ENCODE data around the gene TOP3A. TPM values are rescaled to one million over a fixed set of nuclear protein-coding genes. Genes with fewer than 3 reads are reported as not detected.
A peak's percentile ranks its signal among the peaks of the same experiment; 100 is the strongest.

Gene TOP3A
- total RNA-seq, 1 donor: 45.8 TPM

DNA sequence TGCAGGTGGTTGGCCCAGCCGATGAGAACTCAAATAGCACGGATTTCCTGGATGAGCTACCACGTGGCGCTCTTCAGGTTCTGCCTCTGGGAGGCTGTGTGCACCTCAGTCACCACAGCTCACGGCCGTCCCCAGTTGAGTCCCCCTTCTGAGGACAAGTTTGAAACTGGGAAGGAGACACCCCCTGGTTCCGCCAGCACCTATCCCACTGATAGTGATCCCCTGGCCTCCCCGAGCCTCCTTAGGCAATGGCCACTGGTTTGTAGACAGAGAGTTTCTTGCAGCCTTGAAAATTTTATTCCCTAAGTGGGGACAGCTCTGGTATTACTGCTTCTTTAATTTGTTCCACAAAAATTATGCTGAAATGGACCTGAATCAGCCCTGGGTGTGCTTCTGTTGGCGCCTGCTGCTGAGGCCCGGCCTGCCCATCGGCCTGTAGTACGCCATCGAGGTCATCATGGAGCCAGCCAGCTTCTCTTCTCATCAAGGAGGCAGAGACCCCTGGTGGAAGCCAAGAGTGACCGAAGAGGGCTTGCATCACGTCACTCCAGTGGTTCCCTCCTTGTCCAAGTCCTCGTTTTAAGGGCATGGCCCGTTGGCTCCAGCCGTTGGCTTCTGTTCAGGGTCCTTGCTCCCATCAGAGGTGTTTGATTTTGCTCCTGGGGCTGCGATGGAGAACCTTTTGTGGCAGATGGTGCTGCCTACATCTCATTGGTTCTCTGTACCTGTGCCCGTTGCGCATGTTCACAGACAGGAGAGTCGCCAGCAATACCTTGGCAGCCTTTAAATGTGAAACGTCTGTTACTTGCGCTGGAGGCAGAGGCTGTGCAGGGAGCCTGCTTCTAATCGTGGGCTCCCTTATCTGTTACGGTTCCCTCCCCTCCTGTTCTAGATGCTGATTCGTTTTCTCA lies 9.6 kb upstream of the TOP3A start:
- no peak overlapping the region for H3K4me3 ChIP-seq (ENCODE audit: low read depth, low read length)
- no peak for DNase-seq (ENCODE audit: low read depth)
- TF ChIP-seq, protein P1, sequence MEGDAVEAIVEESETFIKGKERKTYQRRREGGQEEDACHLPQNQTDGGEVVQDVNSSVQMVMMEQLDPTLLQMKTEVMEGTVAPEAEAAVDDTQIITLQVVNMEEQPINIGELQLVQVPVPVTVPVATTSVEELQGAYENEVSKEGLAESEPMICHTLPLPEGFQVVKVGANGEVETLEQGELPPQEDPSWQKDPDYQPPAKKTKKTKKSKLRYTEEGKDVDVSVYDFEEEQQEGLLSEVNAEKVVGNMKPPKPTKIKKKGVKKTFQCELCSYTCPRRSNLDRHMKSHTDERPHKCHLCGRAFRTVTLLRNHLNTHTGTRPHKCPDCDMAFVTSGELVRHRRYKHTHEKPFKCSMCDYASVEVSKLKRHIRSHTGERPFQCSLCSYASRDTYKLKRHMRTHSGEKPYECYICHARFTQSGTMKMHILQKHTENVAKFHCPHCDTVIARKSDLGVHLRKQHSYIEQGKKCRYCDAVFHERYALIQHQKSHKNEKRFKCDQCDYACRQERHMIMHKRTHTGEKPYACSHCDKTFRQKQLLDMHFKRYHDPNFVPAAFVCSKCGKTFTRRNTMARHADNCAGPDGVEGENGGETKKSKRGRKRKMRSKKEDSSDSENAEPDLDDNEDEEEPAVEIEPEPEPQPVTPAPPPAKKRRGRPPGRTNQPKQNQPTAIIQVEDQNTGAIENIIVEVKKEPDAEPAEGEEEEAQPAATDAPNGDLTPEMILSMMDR (IDR thresholded peaks at IDR 0.05; ENCODE audit: insufficient read depth, low read depth, low read length): no peak

DNA sequence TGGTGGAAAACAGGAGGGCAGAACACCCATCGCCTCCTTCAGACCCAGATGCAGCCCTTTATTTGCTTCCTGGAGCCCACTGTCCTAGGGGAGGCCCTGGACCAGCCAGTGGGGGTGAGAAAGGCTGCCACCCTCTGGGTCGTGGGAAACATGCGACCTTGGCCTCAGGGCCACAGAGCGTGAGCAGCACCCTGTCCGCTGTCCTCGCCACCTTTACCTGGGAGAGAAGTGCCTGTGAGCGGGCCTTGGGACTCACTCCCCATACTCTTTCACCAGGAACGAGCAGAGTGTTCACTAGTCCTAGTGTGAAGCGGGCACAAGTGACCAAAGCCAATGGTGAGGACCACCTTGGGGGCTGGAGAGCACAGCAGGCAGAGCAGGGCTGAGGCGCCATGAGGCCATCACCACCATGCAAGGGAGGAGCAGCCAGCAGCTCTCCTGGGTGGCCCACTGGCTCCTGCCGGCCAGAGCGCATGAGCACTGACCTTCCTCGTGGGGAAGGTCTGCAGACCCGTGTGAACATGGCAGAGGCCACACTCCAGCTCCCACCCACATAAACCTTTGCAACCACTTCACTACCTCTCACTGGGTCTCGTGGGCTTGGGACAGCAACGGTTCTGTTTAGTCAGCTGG lies 8.8 kb upstream of the TOP3A start:
- no peak for DNase-seq (ENCODE audit: low read depth)
- TF ChIP-seq, protein P1 (IDR thresholded peaks at IDR 0.05; ENCODE audit: insufficient read depth, low read depth, low read length): no peak
- H3K4me3 ChIP-seq (ENCODE audit: low read depth, low read length): no peak overlapping the region

DNA sequence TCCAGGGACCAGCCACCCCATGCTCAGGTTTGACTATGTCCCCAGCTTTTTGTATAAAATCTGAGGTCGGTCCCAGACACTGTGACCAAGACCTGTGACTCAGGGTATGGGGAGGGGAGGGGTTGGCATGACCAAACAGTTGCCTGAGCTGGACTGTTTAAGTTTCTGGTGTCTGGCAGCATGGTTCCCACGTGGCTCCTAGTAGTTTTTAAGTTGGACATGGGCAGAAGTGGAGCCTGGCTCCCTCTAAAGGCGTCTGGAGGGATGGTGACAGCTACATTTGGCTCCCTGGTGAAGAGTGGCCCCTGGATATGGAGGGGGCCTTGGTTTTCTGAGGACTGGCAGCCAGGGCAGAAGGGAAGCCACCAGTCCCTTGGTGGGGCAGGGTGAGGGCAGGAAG lies 8.2 kb upstream of the TOP3A start:
- TF ChIP-seq, protein P1 (IDR thresholded peaks at IDR 0.05; ENCODE audit: insufficient read depth, low read depth, low read length): no peak
- H3K4me3 ChIP-seq (ENCODE audit: low read depth, low read length): no peak overlapping the region
- no peak for DNase-seq (ENCODE audit: low read depth)

DNA sequence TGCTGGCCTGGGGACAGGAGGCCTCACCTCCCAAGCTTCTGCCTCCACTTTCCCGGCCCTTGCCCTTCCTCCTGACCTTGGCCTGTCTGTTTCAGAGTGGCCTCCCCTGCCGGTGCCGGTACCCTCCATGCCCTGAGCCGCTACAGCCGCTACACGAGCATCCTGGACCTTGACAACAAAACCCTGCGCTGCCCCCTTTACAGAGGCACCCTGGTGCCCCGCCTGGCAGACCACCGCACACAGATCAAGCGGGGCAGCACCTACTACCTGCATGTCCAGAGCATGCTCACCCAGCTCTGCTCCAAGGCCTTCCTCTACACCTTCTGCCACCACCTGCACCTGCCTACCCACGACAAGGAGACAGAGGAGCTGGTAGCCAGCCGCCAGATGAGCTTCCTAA lies 7.7 kb upstream of the TOP3A start:
- TF ChIP-seq, protein P1 (IDR thresholded peaks at IDR 0.05; ENCODE audit: insufficient read depth, low read depth, low read length): no peak
- H3K4me3 ChIP-seq (ENCODE audit: low read depth, low read length): no peak overlapping the region
- DNase-seq (ENCODE audit: low read depth): no peak

DNA sequence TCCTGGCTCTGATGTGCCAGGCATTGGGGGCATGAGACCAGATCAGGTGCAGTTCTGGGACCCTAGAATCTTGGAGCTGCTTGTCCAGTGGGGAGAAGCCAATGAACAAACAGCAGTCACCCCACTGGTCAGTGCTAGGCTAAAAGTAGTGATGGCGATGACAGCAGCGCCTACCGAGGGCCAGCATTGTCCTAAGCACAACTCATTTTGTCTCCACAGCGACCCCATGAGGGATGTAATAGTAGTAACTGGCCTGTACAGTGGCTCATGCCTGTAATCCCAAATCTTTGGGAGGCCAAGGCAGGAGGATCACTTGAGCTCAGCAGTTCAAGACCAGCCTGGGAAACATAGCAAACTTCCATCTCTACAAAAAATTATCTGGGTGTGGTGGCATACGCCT lies 6.5 kb upstream of the TOP3A start:
- no peak overlapping the region for H3K4me3 ChIP-seq (ENCODE audit: low read depth, low read length)
- no peak for DNase-seq (ENCODE audit: low read depth)
- TF ChIP-seq, protein P1 (IDR thresholded peaks at IDR 0.05; ENCODE audit: insufficient read depth, low read depth, low read length): peak; percentile 22

DNA sequence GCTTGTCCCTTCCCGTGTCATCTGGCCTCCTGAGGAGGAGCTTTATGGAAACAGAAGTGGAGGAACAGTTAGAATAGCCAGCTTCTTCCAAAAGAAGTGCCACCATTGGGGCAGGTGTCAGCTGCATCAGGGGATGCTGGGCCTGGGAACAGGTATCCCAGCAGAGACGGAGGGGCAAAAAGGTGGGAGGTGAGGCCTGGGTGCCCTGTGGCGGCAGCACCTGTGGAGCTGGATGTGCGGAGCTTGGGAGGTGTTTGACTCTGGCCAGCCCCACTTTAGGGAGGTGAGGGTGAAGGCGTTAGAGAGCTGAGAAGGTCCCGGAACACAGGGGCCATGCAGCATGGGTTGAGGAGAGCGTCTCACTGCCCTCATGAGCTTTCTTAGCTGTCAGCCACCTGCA lies 5.5 kb upstream of the TOP3A start:
- no peak for DNase-seq (ENCODE audit: low read depth)
- TF ChIP-seq, protein P1 (IDR thresholded peaks at IDR 0.05; ENCODE audit: insufficient read depth, low read depth, low read length): no peak
- H3K4me3 ChIP-seq (ENCODE audit: low read depth, low read length): no peak overlapping the region
